Ishikawa (cell line): ENCODE measurements around the gene HOXA7.

Experiments used
- CREB1 ChIP-seq: IDR thresholded peaks from 2 replicates; pipeline ENCODE4 v1.6.1; 2012; ENCODE audit warnings: low read depth
- EP300 ChIP-seq: IDR thresholded peaks from 2 replicates; pipeline ENCODE4 v1.6.1; 2012; ENCODE audit warnings: borderline replicate concordance
- MAX ChIP-seq: IDR thresholded peaks from 2 replicates; pipeline ENCODE4 v1.6.1; 2012
- RAD21 ChIP-seq: IDR thresholded peaks from 2 replicates; pipeline ENCODE4 v1.6.1; 2012; ENCODE audit warnings: low read depth
- REST ChIP-seq: IDR thresholded peaks from 2 replicates; pipeline ENCODE4 v1.6.1; 2012; ENCODE audit warnings: low read depth, mild to moderate bottlenecking
- TAF1 ChIP-seq: IDR thresholded peaks from 2 replicates; pipeline ENCODE4 v1.6.1; 2012; ENCODE audit warnings: low read depth, mild to moderate bottlenecking
- YY1 ChIP-seq: IDR thresholded peaks from 2 replicates; pipeline ENCODE4 v1.6.1; 2012; ENCODE audit warnings: low read depth

- TF ChIP-seq YY1 (no peak), EP300 (no peak), RAD21 (no peak), REST (no peak), TAF1 (no peak), MAX (no peak), CREB1 (no peak)
Measured at GRCh38 chr7:27158436-27159265, 2.2 kb upstream of the HOXA7 start.
